ENCODE data around the gene ATG7. TPM values are rescaled to one million over a fixed set of nuclear protein-coding genes. Genes with fewer than 3 reads are reported as not detected.

The ATG7 gene
- total RNA-seq, 1 donor from 2014 or later, result 61.7 TPM

GRCh38 chr3:11604139-11604892 lies 332.1 kb downstream of the ATG7 start:
- no peak for TF ChIP-seq CTCF (IDR thresholded peaks at IDR 0.05)
- intact Hi-C loops (cut with DNase I), result no loop called here
- no peak overlapping the region for H3K4me3 ChIP-seq
- H3K27me3 ChIP-seq (ENCODE audit: low read depth), result no peaks in the 10 kb centered on the region
- no peaks in the 10 kb centered on the region for H3K9me3 ChIP-seq
- ATAC-seq (no peak), DNase-seq (no peak)
- H3K27ac ChIP-seq, result peak overlapping the region; percentile 81
- H3K4me1 ChIP-seq, result peaks cover 46% of the 10 kb centered on the region
- H3K36me3 ChIP-seq, result peaks cover 16% of the 10 kb centered on the region

DNA sequence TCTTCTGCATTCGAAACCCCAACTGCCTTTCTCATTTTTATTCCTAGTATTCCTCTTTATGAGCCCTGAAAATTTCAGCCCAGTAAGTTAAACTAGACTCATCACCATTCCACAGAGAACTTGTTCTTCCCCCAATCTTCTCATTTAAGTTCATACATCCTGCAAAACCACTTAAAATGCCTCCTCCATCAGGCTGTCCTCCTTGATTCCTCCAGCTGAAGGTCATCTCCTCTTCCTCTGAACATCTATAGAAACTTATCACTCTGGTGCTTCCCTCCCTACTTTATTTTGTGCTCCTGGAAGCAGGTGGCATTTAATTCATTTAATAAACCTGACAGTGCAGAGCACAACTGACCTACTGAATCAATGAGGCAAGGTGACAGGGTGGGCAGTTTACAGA lies 333.2 kb downstream of the ATG7 start:
- DNase-seq (no peak), ATAC-seq (no peak)
- peaks cover 16% of the 10 kb centered on the region for H3K36me3 ChIP-seq
- no peaks in the 10 kb centered on the region for H3K27me3 ChIP-seq (ENCODE audit: low read depth)
- H3K27ac ChIP-seq, result no peak overlapping the region
- intact Hi-C loops (cut with DNase I), result no loop called here
- H3K9me3 ChIP-seq, result no peaks in the 10 kb centered on the region
- peaks cover 48% of the 10 kb centered on the region for H3K4me1 ChIP-seq
- TF ChIP-seq CTCF (IDR thresholded peaks at IDR 0.05), result no peak
- H3K4me3 ChIP-seq, result no peak overlapping the region

- intact Hi-C loops (cut with DNase I), result no loop called here
- Histone ChIP-seq H3K4me1 (peaks cover 40% of the 10 kb centered on the region), H3K4me3 (no peak overlapping the region), H3K27ac (no peak overlapping the region), H3K36me3 (peaks cover 7% of the 10 kb centered on the region), H3K9me3 (no peaks in the 10 kb centered on the region), H3K27me3 (ENCODE audit: low read depth) (no peaks in the 10 kb centered on the region)
- DNase-seq (no peak), ATAC-seq (no peak)
- no peak for TF ChIP-seq CTCF (IDR thresholded peaks at IDR 0.05)
Measured at GRCh38 chr3:11606090-11606784, 334.0 kb downstream of the ATG7 start.

DNA sequence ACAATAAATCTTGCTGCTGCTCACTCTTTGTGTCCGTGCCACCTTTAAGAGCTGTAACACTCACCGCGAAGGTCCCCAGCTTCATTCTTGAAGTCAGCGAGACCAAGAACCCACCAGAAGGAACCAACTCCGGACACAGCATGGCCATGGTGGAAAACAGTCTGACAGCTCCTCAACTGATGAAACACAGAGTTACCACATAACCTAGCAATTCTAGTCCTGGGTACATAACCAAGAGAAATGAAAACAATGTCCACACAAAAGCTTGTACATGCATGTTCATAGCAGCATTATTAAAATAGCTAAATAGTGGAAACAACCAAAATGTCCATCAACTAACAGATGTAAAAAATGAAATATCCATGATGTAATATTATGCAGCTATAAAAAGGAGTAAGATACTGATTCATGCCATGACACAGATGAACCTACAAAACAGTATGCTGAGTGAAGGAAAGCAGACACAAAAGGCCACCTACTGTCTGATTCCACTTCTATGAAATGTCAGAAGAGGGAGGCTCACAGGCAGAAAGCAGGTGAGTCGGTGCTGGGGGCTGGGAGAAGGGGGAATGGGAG lies 334.8 kb downstream of the ATG7 start:
- Histone ChIP-seq H3K4me3 (no peak overlapping the region), H3K27ac (no peak overlapping the region), H3K4me1 (peaks cover 33% of the 10 kb centered on the region), H3K9me3 (no peaks in the 10 kb centered on the region), H3K36me3 (peaks cover under 1% of the 10 kb centered on the region), H3K27me3 (ENCODE audit: low read depth) (no peaks in the 10 kb centered on the region)
- intact Hi-C loops (cut with DNase I), result no loop called here
- ATAC-seq, result no peak
- no peak for TF ChIP-seq CTCF (IDR thresholded peaks at IDR 0.05)
- DNase-seq, result no peak

Other genes with a start within 250 kb of the ATG7 start
- gene HRH1, start 117.9 kb upstream of the ATG7 start, total RNA-seq, result 6.4 TPM

Measured in lower lobe of right lung (tissue), 2 donors.